Midbrain (tissue), 1 donor: ENCODE data around the gene MOK.
"Not testable (repeated sequence)": the region's sequence is repeated elsewhere in the genome, so short reads cannot be mapped to it uniquely, and the experiment has no call there.

ENCODE experiments used
- DNase-seq: peaks from one replicate; lab custom pipeline; 2025; lab: John Stamatoyannopoulos, UW

MOK gene

DNA sequence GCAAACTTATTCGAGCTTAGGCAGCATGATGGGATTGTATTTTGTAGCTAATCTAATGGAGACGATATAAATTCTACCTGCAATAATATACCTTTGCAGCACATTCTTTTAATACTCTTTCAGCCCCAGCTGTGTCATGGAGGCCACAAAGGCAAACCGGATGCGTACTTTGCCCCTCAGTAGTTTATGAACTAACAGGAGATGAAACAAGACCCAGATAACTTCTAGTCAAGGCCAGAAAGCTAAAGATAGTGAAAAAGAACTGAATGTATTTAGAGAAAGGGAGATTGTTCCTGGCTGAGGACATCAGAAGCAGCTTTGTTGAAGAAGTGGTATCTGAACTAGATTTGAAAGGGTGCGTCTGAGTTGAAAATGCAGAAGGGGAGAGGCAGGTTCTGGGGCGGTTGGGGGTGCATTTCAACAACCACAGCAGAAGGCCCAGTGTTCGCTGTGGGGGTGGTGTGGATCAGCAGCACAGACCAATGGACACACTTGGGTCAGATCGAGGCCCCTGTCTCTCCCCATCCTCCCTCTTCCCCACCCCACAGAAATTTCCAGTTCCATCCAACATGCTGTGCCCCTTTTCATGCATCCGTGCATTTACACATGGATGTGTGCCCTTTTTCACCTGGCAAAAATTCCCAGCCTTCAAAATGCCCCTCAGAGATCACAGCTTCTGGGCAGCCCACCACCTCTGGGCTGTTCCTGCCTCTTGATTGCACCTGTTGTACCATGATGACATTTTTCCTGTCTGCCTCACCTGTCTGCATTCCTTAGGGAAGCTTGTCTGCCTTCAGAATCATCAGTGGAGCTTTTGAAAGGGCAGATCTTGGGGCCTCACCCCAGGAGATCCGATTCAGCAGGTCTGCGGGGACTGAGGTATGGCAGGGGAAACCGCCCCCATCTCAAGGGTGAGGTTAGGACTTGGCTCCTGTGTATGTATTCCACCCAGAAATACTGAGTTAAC is 16.8 kb upstream of the MOK start:
- no peak for DNase-seq

DNA sequence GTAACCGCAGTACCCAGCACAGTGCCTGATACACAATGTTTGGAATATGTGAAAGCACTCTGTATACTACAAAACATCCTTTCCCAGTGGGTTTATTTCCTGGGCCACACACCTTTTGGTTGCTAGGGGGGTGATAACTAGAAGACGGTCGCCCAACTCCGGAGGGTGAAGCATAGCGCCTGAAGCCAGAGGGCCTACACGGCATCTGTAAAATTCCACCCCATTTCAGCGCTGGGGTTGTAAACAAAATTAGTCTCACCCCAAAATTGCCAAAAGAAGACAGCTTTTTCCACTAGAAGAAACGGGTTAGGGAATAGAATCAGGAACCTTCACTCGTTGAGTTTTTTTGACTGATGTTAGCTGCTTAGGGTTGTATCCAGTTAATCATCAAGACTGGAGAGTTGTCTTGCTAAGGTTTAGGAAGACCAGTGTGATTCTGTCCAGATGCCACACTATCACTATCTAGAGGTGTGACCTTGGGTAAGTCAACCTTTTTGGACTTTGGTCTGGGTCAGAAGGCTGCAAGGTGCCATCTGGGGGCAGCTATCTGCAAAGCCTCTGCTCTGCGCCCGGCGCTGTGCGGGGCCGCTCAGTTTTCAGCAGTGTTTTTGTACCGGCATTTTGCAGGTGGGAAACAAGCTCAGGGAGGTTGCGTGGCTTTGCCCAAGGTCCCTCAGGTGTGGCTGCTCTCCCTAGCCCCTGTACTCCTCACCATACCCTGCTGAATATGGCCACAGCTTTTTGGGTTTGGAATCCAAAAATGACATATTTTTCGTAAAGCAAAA is 15.9 kb upstream of the MOK start:
- no peak for DNase-seq

DNA sequence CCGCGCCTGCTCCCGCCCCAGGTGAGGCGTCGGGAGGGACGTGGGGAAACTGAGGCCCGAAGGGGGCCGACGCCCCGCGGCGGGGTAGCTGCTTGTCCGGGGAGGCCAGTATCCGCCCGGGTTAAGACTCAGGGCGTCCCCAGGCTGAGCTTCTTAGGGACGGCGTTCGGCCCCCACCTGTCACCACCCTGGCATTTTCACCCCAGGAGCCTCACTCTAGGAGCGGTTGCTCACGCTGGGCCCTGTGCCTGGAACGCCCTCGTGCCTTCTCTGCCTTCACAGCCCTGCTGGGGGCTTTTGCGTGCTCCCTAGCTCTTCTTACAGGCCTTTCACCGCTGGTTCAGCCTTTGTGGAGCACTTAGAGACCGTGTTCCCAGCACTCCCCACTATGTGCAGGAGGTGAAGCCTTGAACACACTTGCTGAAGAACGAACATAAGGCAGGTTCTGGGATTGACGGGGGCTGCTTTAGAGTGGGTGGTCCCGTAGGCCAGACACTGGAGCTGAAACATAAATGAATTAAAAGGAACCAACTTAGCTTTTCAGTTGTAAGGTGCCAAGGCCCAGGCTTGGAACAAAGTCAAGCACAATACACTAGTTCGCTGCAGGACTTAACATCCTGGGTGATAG is 15.2 kb upstream of the MOK start:
- DNase-seq: peak; percentile 32

DNA sequence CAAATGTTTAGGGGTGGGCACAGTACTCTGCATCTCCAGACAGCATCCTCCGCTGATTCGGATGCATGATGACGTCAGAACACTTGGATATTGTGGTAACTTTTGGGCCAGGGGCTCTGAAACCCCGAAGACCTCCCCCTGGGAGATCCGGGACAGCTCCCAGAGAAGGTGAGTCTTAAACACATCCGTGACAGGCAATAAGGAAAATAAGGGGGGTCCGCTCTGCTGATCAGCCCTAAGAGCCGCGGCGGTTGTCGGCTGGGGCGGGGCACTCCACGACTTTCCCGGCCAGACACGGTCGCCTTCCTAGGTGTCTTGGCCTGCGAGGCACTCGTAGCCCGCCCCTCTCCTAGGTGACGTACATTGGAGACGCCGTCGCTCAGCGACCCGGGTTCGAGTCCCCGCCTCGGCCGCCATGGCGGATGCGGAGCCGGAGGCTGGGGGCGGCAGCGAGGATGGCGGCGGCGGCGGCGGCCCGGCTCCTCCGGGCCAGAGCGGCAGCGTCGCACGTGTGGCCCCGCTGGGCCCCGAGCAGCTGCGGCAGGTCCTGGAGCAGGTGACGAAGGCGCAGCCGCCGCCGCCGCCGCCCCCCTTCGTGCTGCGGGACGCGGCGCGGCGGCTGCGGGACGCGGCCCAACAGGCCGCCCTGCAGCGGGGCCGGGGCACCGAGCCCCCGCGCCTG is 14.5 kb upstream of the MOK start, which contains the start of gene ZNF839:
ZNF839 (plus strand) TSS at position 396 of the 682 bp plus-strand sequence; CDS start at position 416, 20 bp downstream.
- DNase-seq: peak; percentile 88

DNA sequence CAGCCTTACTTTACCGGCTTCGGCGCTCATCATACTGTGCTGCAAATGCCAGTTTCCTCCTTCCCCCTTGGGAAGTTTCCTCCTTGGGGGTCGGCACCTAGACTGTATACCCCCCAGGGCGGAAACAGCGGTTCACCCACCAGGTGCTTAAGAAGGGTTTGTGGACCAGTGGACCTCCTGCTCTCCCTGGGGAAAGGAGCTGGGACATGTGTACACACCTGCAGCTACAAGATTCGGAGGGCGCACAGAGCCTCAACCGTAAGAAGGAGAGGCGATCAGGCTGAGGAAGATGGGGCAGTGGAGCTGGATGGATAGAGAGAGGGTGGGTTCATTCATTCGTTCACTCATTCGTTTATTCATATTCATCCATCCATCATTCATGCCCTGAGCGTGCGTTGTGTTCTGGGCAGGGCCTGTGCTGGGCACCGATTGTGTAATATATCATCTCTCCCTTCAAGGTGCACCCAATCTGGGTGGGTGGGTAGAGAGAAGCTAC is 13.9 kb upstream of the MOK start:
- no peak for DNase-seq

DNA sequence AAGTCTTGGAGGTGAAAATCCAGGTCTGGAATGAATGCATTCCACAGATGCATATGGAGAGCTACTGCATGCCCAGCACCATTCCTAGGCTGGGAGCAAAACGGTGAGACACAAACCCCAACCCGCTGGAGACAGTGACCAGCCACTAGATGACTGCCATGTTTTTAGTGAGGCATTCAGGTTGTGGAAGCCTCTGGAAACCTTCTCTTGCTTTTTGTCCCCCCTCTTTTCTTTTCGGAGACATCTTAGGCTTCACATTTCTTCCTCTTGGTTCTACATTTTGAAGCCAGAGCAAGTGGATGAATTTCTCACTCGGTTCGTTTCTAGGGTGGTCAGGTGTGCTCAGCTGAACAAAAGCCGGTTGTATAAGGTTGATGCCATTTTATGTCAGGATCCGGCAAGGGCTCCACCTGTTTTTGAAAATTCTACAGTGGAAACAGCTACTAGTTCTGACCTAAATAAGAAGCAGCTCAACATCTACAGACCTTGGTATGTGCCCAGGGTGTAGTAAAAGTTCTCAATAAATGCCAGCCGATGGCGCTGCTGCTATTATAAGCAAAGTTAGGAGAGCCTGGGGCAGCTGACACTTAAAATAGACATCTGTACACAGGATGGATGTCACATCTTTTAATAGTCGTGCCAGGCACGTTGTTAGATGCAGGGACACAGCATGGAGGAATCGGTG is 12.7 kb upstream of the MOK start:
- peak; percentile 18 for DNase-seq

DNA sequence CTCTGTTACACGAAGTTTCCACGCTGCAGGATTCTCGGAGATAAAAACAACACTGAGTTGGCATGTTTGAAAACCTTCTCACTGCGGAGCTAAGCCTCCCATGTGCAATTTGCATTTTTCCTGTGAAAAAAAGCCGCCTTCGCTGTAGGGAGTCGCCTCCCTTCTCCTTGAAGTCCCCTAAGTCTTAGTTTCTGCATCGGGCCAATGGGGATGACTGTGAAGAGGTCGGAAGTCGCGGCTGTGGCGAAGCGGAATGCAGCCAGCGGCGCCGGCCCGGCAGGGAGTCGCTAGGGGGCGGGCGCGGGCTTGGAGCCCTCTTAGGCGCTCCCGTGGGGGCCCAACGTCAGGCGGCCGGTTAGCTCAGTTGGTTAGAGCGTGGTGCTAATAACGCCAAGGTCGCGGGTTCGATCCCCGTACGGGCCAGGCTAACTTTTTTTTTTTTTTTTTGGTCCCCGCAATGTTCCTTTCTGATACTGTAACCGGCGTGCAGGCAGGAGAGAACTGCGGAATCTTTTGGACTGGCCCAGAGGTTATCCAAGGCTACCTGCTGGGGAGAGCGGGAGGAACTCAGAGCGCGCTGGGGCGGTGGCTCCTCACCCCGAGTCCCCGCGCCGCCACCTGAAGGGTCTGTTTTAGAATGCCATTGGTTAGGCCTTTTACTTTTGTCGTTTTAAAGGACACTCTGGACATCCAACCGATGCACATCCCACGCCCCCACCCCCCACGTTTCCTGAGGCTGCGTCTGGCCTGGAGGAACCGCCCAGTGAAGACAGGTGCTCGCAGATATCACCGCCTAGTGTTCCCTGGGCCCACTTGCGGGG is 12.0 kb upstream of the MOK start:
- DNase-seq: peak; percentile 94

DNA sequence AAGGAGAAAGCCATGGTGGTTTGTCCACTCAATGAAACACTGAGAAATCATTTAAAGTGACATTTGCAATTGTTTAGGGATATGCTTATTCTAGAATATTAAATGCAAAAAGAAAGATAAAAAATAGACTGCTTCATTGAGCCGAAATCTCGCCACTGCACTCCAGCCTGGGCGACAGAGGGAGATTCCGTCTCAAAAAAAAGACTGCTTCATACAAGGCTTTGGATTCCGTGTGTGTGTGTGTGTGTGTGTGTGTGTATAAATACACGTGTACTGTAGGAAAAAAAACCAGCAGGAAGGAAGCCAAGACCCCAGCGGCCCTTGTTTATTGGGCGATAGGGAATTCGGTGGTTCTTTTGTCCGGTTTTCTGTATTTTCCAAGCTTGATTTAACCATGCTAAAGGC is 11.4 kb upstream of the MOK start:
- no peak for DNase-seq

DNA sequence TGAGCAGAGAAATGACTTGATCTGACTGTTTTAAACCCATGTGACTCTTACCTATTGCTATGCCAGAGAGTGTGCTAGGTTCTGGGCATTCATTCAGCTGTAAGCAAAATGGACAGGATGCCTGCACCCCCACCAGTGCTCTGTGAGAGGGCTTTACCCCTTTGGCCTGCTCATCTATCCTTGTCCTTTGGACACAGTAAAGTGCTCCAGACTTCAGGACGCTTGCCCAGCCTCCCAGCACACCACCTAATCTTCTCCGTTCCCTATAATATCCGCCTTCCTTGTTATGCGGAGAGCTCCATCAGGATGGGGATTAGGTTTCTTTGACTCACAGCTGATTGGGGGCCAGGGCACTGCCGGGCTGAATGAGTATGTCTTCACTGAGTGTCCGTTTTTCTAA is 10.2 kb upstream of the MOK start:
- DNase-seq: peak; percentile 18

DNA sequence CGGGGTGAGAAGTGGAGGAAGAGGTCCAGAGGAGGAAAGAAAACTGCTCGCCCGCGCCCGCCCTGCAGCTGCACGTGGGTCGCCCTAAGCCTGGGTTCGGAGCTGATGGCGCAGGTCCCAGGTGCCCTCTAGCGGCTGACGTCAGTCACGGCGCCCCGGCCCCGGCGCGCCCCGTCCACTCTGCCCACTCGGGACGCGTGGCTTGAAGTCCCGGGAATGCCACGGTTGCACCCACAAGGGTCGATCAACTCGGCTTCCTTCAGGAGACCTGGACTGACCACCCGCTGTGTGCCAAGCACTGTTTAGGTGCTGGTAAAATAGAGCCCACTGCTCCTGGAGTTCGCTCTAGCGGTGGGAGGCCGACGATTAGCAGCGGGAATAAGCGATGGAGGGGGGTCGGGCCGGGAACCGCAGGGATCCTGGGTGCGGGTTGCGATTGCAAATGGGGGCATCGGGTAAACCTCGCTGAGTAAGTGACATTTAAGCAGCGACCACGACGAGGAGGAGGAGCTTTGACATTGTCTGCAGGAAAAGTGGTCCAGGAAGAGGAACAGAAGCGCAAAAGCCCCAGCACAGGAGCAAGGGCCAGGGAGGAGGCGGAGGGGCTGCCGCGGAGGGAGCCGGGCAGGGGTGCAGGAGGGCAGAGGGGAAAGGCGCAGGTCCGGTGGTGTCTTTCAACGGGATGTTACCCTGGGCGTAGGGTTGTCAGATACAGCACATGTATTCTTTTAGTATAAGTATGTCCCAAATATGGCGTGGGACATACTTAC is 9.5 kb upstream of the MOK start:
- peak; percentile 91 for DNase-seq

DNA sequence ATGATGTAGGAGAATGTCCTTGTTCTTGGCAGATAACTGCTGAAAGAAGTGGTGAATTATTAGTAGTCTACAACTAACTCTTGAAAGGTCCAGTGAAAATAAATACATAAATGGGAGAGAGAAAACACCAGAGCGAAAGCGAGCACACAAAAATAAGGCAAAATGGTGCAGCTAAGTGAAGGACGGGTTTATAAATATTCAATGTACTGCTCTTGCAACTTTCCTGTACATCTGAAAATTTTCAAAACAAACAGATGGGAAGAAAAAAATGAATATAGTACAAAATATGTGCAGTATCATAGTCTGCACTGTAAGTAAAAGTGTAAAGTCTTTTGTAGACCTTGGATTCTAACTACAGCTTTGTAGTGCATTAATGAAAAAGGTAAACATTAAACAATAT is 1.3 kb downstream of the MOK start:
- DNase-seq: no peak

DNA sequence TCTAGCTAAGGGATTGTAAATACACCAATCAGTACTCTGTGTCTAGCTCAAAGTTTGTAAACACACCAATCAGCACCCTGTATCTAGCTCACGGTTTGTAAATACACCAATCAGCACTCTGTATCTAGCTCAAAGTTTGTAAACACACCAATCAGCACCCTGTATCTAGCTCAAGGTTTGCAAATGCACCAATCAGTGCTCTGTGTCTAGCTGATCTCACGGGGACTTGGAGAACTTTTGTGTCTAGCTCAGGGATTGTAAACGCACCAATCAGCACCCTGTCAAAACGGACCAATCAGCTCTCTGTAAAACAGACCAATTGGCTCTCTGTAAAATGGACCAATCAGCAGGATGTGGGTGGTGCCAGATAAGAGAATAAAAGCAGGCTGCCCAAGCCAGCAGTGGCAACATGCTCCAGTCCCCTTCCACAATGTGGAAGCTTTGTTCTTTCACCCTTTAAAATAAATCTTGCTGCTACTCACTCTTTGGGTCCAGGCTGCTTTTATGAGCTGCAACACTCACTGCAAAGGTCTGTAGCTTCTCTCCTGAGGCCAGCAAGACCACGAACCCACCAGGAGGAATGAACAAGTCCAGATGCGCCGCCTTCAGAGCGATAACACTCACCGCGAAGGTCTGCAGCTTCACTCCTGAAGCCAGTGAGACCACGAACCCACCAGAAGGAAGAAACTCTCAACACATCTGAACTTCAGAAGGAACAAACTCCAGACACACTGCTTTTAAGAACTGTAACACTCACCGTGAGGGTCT is 6.5 kb downstream of the MOK start:
- DNase-seq: not testable (repeated sequence)

DNA sequence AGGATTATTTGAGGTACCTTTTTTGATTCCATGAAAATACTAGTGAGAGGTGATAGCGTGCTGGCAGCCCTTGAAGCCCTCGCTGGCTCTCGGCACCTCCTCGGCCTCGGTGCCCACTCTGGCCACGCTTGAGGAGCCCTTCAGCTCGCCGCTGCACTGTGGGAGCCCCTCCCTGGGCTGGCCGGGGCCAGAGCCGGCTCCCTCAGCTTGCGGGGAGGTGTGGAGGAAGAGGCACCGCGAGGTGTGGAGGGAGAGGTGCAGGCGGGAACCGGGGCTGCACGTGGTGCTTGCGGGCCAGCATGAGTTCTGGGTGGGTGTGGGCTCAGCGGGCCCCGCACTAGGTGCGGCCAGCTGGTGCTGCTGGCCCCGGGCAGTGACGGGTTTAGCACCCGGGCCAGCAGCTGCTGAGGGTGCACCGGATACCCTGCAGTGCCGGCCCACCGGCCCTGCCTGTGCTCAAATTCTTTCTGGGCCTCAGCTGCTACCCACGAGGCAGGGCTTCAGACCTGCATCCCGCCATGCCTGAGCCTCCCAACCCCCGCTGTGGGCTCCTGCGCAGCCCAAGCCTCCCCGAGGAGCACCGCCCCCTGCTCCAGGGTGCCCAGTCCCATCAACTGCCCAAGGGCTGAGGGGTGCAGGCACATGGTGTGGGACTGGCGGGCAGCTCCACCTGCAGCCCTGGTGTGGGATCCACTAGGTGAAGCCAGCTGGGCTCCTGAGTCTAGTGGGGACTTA is 7.4 kb downstream of the MOK start:
- DNase-seq: no peak

DNA sequence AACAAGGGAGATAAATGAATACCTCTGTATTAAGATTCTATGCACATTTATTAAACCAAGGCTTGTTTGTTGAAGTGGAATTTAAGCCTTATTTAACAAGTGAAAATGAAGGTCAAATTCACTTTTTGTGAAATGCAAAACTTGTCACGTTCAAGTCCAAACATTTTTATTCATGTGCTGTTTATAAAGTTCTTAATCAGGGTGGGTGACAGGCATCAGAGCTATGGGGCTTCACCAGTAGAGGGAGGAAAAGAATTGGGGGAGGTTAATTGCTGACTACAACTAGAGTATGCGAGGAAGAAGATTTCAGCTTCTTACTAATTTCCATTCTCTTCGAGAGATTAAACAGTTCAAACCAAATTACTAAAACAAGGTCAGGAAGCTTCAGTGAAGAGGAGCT is 9.7 kb downstream of the MOK start:
- peak; percentile 20 for DNase-seq

DNA sequence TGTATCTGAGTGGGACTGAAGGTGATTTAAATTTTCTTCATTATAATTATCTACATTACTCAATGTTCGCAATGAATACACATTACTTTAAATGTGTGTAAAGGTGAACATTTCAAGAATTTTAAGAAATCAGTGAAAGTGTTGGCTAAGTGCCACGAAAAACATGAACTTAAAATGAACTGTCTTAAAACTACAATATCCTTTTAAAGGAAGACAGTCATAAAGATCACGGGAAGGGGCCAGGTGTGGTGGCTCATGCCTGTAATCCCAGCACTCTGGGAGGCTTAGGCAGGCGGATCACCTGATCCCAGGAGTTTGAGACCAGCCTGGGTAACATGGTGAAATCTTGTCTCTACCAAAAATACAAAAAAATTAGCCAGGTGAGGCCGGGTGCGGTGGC is 11.2 kb downstream of the MOK start:
- no peak for DNase-seq

DNA sequence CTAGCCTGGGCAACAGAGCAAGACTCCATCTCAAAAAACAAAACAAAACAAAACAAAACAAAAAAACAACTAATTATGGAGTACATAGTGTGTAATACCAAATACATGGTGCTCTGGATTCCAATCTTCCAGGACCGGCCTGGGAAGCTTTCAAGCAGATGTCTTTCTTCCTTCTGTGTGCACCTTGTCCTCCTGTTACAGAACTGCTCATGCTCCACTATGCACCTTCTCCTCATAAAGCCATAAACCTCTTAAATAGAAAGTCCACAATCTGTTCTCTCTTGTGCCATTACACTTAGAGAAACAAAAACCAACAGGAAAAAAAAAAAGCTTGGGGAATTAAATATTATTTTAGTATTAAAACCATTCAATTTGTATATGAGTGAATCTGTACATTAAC is 12.5 kb downstream of the MOK start:
- DNase-seq: no peak

DNA sequence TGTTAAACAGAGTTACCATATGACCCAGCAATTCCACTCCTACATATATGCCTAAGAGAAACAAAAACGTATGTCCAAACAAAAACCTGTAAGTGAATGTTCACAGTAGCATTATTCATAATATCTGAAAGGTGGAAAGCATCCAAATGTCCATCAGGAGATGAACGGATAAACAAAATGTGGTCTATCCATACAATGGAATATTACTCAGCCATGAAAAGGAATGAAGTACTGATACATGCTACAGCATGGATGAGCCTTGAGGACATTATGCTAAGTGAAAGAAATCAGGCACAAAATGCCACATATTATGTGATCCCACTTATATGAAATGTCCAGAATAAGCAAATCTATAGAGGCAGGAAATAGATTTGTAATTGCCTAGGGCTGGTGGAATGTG is 16.8 kb downstream of the MOK start:
- no peak for DNase-seq

DNA sequence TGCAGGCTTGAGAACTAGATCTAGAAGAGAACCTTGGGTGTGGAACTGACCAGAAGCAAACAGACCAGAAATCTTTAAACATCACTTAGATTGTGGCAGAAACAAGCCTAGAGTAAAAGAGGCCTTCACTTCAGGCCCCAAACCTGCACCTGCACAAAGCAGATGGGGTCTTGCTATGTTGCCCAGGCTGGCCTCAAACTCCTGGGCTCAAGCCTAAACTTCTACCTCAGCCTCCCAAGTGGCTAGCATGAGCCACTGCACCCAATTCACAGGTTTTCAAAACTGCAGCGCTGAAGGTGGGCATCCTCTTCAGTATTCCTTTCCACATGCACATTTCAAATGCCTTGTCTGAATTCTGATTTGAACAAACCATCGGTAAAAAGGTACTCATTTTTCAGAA is 19.9 kb downstream of the MOK start:
- DNase-seq: no peak
